Testis (tissue), 2 donors: ENCODE measurements around the gene TNNC2.
"Not testable (repeated sequence)": the region's sequence is repeated elsewhere in the genome, so short reads cannot be mapped to it uniquely, and the experiment has no call there.

ENCODE experiments used
- CTCF ChIP-seq, 3 experiments: fragments of 450-650 bp in 2 of 3; fragments of 200-600 bp in 1 of 3; sonication (generic) in 1 of 3; IDR thresholded peaks; one replicate each; pipeline ENCODE4 v1.5.1; 2016 to 2019; ENCODE audit warnings: antibody characterized with exemption in 3 of 3, mild to moderate bottlenecking in 2 of 3, moderate library complexity in 1 of 3
- POLR2A ChIP-seq: fragments of 450-650 bp; IDR thresholded peaks from one replicate; pipeline ENCODE4 v1.6.1; 2017; ENCODE audit warnings: antibody characterized with exemption, mild to moderate bottlenecking, moderate library complexity

GRCh38 chr20:45797955-45798354, 29.2 kb downstream of the TNNC2 start:
- not testable (repeated sequence) for TF ChIP-seq CTCF (IDR thresholded peaks at IDR 0.05); POLR2A
